A549 treated with CORT108297 at 1 μM for 4 hours (cell line): Measurements from ENCODE around the gene SLC6A17. TPM values are rescaled to one million over a fixed set of nuclear protein-coding genes. Genes with fewer than 3 reads are reported as not detected.

Experiments
- total RNA-seq: library from RNA; stranded (reverse); fragments of 200-300 nt; extraction: Qiagen RNA extraction; gene quantifications from 5 replicates; pipeline ENCODE4 v1.2.3, GENCODE V29; 2022

The SLC6A17 gene
- 4.6 to 7.0 TPM (median 5.8 TPM) in 5 replicates for total RNA-seq

GRCh38 chr1:110150330-110151174 lies at the start of gene SLC6A17:
TSS of gene SLC6A17 (plus strand) at chr1:110150494. CDS start at chr1:110166930, 16,436 bp downstream.

DNA sequence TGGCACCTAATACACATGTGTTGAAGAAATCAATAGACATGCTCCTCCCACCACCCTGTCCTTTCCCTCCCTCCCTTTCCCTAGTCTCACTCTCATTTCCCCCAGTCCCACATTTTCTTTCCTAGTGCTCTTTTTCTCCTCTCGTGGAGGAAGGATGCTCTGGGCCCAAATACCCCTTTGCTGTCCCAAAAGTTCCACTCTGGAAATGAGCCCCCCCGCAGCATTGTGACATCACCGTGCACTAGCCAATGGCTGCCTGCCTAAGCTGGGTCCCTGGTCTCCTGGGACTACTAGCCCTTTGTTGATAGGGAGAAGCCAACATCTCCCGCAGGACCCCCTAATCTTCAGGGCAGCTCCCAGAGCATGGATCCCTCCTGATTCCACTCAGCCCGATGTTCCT lies 38.2 kb upstream of the SLC6A17 start, which contains the start of gene UBL4B:
Gene UBL4B, plus strand, starts transcription at position 301 of the 400 bp plus-strand sequence. Its CDS starts 92 bp downstream, at position 393.

GRCh38 chr1:110209715-110210603 lies 59.7 kb downstream of the SLC6A17 start, which contains the start of gene KCNC4:
TSS of gene KCNC4 (plus strand) at chr1:110210314. CDS start at chr1:110211500, 1,186 bp downstream.

Other genes with a start within 250 kb of the SLC6A17 start
- gene CSF1, start 239.6 kb upstream of the SLC6A17 start, total RNA-seq: 19.9 to 24.6 TPM (median 23.9 TPM) in 5 replicates
- gene AHCYL1, start 165.7 kb upstream of the SLC6A17 start, total RNA-seq: 47.2 to 54.9 TPM (median 50.7 TPM) in 5 replicates
- 11.6 to 15.3 TPM (median 13.7 TPM) in 5 replicates for gene STRIP1, start 115.9 kb upstream of the SLC6A17 start, total RNA-seq
- gene ALX3, start 79.8 kb upstream of the SLC6A17 start, total RNA-seq: not detected in 5 replicates
- not detected in 5 replicates for gene UBL4B, start 38.1 kb upstream of the SLC6A17 start, total RNA-seq
- 2.5 to 4.4 TPM (median 3.9 TPM) in 5 replicates for gene KCNC4, start 59.8 kb downstream of the SLC6A17 start, total RNA-seq
- 7.9 to 9.5 TPM (median 8.0 TPM) in 5 replicates for gene RBM15, start 188.9 kb downstream of the SLC6A17 start, total RNA-seq
- gene SLC16A4, start 240.5 kb downstream of the SLC6A17 start, total RNA-seq: 29.1 to 40.0 TPM (median 36.7 TPM) in 5 replicates